ENCODE measurements around the gene GMPR2.

GMPR2 gene

GRCh38 chr14:24261256-24261968, 28.7 kb downstream of the GMPR2 start:
- no peak overlapping the region for H3K4me3 ChIP-seq (ENCODE audit: low read length)
- TF ChIP-seq CTCF (conservative IDR thresholded peaks at IDR 0.05; ENCODE audit: low read length): no peak

DNA sequence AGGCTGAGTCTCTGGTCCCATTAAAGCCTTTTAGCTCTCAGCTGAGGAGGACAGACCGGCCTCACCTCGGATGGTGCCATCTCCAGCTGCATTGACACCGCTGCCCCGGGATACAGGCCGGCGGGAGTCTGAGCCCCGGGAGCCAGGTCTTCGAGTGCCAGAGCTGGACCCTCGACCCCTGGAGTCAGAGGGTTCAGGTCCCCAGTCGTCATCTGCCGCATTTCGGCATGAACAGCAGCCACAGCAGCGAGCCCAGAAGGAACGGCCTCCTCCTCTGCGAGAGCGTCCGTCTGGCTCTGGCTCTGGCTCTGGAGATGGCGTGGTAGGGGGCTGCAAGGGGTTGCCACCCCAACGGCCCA, 29.2 kb downstream of the GMPR2 start:
- DNase-seq (ENCODE audit: low read depth): no peak
- TF ChIP-seq CTCF (conservative IDR thresholded peaks at IDR 0.05; ENCODE audit: low read length): no peak
- no peak overlapping the region for H3K4me3 ChIP-seq (ENCODE audit: low read length)

More at GRCh38 chr14:24261256-24261968, 28.7 kb downstream of the GMPR2 start:
- no peak for DNase-seq (ENCODE audit: low read depth)

- TF ChIP-seq CTCF (conservative IDR thresholded peaks at IDR 0.05; ENCODE audit: low read length): no peak
- H3K4me3 ChIP-seq (ENCODE audit: low read length): no peak within 1 kb of the TSS
- no peak for DNase-seq (ENCODE audit: low read depth)
Measured at GRCh38 chr14:24262821-24263733, 30.3 kb downstream of the GMPR2 start, which contains the start of gene TGM1. Gene TGM1 (minus strand): TSS chr14:24263177. CDS start chr14:24262352, 825 bp downstream.

GRCh38 chr14:24263848-24264247, 31.1 kb downstream of the GMPR2 start:
- H3K4me3 ChIP-seq (ENCODE audit: low read length): no peak overlapping the region
- no peak for DNase-seq (ENCODE audit: low read depth)
- no peak for TF ChIP-seq CTCF (conservative IDR thresholded peaks at IDR 0.05; ENCODE audit: low read length)

DNA sequence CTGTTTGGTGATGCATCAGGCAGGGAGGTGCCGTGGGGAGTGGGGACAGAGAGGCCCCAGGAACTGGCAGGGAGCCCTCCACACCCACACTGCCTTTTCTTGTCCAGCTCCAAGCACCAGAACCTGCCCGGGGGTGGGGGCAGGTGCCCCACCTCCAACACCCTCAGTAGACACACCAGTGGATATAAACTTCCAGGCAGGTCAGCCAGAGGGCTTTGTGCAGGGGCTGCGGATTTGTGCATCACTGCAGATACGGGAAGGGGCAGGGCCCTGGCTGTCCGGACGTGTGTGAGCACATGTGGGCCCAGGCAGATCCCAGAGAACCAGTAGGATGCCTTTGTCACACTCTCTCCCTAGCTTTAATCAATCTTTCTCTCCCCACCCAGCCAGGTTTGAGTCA, 31.6 kb downstream of the GMPR2 start:
- H3K4me3 ChIP-seq (ENCODE audit: low read length): no peak overlapping the region
- no peak for TF ChIP-seq CTCF (conservative IDR thresholded peaks at IDR 0.05; ENCODE audit: low read length)
- DNase-seq (ENCODE audit: low read depth): no peak

- no peak for TF ChIP-seq CTCF (conservative IDR thresholded peaks at IDR 0.05; ENCODE audit: low read length)
- DNase-seq (ENCODE audit: low read depth): no peak
- no peak overlapping the region for H3K4me3 ChIP-seq (ENCODE audit: low read length)
Measured at GRCh38 chr14:24266344-24267244, 33.9 kb downstream of the GMPR2 start.

All from AG10803 (cell line).